ENCODE results near the gene THEMIS. TPM values are rescaled to one million over a fixed set of nuclear protein-coding genes. Genes with fewer than 3 reads are reported as not detected.

THEMIS gene
- total and polyA plus RNA-seq, 2 of the 4 experiments (the other 2 are of a cell fraction) = not detected

- CTCF ChIA-PET = no interaction called here
- dilution Hi-C loops (cut with HindIII; ENCODE audit: low sequenced_read_pairs, unreplicated experiment) = no loop called here
- no peaks in the 10 kb centered on the region for H3K36me3 ChIP-seq (ENCODE audit: control insufficient read depth, insufficient read depth, low read length)
Measured at GRCh38 chr6:127866766-127867165, 34.1 kb downstream of the THEMIS start.

More at GRCh38 chr6:127866766-127867165, 34.1 kb downstream of the THEMIS start:
- POLR2A ChIA-PET (ENCODE audit: unreplicated experiment) = no interaction called here
- no peak for TF ChIP-seq POLR2A (IDR thresholded peaks at IDR 0.05; ENCODE audit: low read depth, low read length)
- TF ChIP-seq FOS (IDR thresholded peaks at IDR 0.05; ENCODE audit: low read depth, low read length) = no peak
- TF ChIP-seq MXI1 (IDR thresholded peaks at IDR 0.05; ENCODE audit: borderline replicate concordance, low read depth, low read length) = no peak
- TF ChIP-seq CEBPB (IDR thresholded peaks at IDR 0.05; ENCODE audit: low read depth, low read length) = no peak
- no peak for TF ChIP-seq CHD1 (IDR thresholded peaks at IDR 0.05; ENCODE audit: low read depth, low read length)
- Histone ChIP-seq H2BK5ac (ENCODE audit: low read depth, low read length, poor library complexity, severe bottlenecking) (no peak overlapping the region), H4K20me1 (ENCODE audit: insufficient read depth, low read length) (no peaks in the 10 kb centered on the region), H3K18ac (ENCODE audit: low read depth, low read length) (no peak overlapping the region), H3K9ac (ENCODE audit: low read depth, low read length) (no peak overlapping the region), H3K23ac (ENCODE audit: low read depth, low read length) (no peak overlapping the region), H2BK20ac (ENCODE audit: low read depth, low read length) (no peak overlapping the region), H3K4me3 (ENCODE audit: insufficient read depth, low read depth, low read length) (no peak overlapping the region), H3K4me2 (ENCODE audit: low read depth, low read length) (no peak overlapping the region), H4K8ac (ENCODE audit: low read depth in 2 of 2, low read length in 2 of 2) (no peak overlapping the region), H3K27ac (ENCODE audit: insufficient read depth, low read length) (no peak overlapping the region), H3K9me1 (ENCODE audit: insufficient read depth, low read length) (no peaks in the 10 kb centered on the region), H3K4ac (ENCODE audit: low read depth, low read length) (no peak overlapping the region), H3K79me1 (ENCODE audit: low read depth in 1 of 2, low read length in 2 of 2) (no peaks in the 10 kb centered on the region), H3K4me1 (ENCODE audit: control insufficient read depth, insufficient read depth, low read length) (no peaks in the 10 kb centered on the region), H4K5ac (ENCODE audit: low read depth, low read length) (no peak overlapping the region), H2BK15ac (ENCODE audit: low read depth, low read length) (no peak overlapping the region), H4K91ac (ENCODE audit: insufficient read depth, low read depth, low read length) (no peak overlapping the region), H2AFZ (replicated peaks; ENCODE audit: low read length, poor library complexity) (no peak overlapping the region), H3K14ac (replicated peaks; ENCODE audit: low read depth, low read length) (no peak overlapping the region), H3K56ac (ENCODE audit: extremely low read depth, insufficient read depth, low read length) (no peak overlapping the region), H3K9me3 (ENCODE audit: control insufficient read depth, insufficient read depth, low read length) (no peaks in the 10 kb centered on the region), H2AK5ac (ENCODE audit: low read depth, low read length) (no peak overlapping the region), H3K27me3 (ENCODE audit: control insufficient read depth, insufficient read depth, low read length) (no peaks in the 10 kb centered on the region; the same call in 1 of the 2 replicates), H2BK120ac (ENCODE audit: low read depth, low read length) (no peak overlapping the region), H2AK9ac (replicated peaks; ENCODE audit: low read depth, low read length, poor library complexity) (no peak overlapping the region)
- intact Hi-C loops (cut with micrococcal nuclease) = no loop called here
- no TSS peak for BruUV-seq (replicated peaks)
- no peak for DNase-seq
- no peak for ATAC-seq (ENCODE audit: low read depth)
- in situ Hi-C loops (cut with MboI; ENCODE audit: low sequenced_read_pairs) = no loop called here

Measured in IMR-90 (cell line).